K562 (cell line): ENCODE data around the gene ZFAND5. TPM values are rescaled to one million over a fixed set of nuclear protein-coding genes. Genes with fewer than 3 reads are reported as not detected.
A peak's percentile ranks its signal among the peaks of the same experiment; 100 is the strongest.

Source experiments
- FUS ChIP-seq: fragments of 200-400 bp; formaldehyde crosslinking; optimal IDR thresholded peaks from 2 replicates; pipeline ENCODE3; 2017; ENCODE audit warnings: low read depth, low read length
- MAFF ChIP-seq: IDR thresholded peaks from 2 replicates; pipeline ENCODE4 v1.6.1; 2012; ENCODE audit warnings: low read length, improper control_type of control experiment
- RFX5 ChIP-seq: IDR thresholded peaks from 2 replicates; pipeline ENCODE4 v1.6.1; 2011; ENCODE audit warnings: low read depth, mild to moderate bottlenecking, improper control_type of control experiment, low read length
- SUPT5H ChIP-seq: fragments of 450-650 bp; IDR thresholded peaks from 2 replicates; pipeline ENCODE4 v1.6.1; 2016
- ZC3H11A ChIP-seq: IDR thresholded peaks from 2 replicates; pipeline ENCODE4 v1.6.1; 2012; ENCODE audit warnings: low read depth, low read length, improper control_type of control experiment
- ZFX ChIP-seq: sonication (generic); formaldehyde crosslinking; IDR thresholded peaks from 2 replicates; pipeline ENCODE4 v1.8.0; 2022; ENCODE audit warnings: mild to moderate bottlenecking, missing genetic modification reagents, moderate library complexity
- ZNF699 ChIP-seq: fragments of 250-450 bp; sonication (Bioruptor Pico); IDR thresholded peaks from 2 replicates; pipeline ENCODE4 v1.8.0; 2021; ENCODE audit warnings: mild to moderate bottlenecking, moderate library complexity; ENCODE audit not compliant: insufficient replicate concordance
- polyA plus RNA-seq, 8 experiments: library from polyadenylated mRNA; depleted of rRNA in 4 of 8; stranded (reverse) in 5 of 8; unstranded in 3 of 8; fragments of >200 nt; fragmentation: Nextera tagmentation in 2 of 8; fragmentation: Illumina TruSeq in 1 of 8; extraction: Ambion mirVana in 2 of 8; extraction: Trizol in 1 of 8; gene quantifications; 2 replicates each; pipeline versions ENCODE4 v1.2.1 to v1.2.3, GENCODE V29; 2011 to 2014; ENCODE audit warnings: inconsistent platforms in 1 of 8, missing spikeins in 1 of 8
- total RNA-seq, 7 experiments: library from RNA; depleted of rRNA in 6 of 7; stranded (reverse); fragments of >200 nt in 6 of 7; fragmentation: Illumina TruSeq in 2 of 7; extraction: Trizol in 2 of 7; gene quantifications; 2 replicates each; pipeline versions ENCODE4 v1.2.1 to v1.2.3, GENCODE V29; 2011 to 2021; ENCODE audit warnings: low replicate concordance in 1 of 7
- TF ChIP-seq, protein P1 (sequence below), 2 experiments: fragments of 450-650 bp; IDR thresholded peaks; 2 replicates each; pipeline ENCODE4 v1.6.1; 2018; ENCODE audit warnings: mild to moderate bottlenecking in 2 of 2, low read depth in 1 of 2; ENCODE audit not compliant: partially characterized antibody in 2 of 2

Gene ZFAND5
- total and polyA plus RNA-seq, 9 of the 15 experiments (the other 6 are each of a cell fraction or from before 2014, with no cell fraction given) = 12.7 to 64.2 (median 34.5) TPM

DNA sequence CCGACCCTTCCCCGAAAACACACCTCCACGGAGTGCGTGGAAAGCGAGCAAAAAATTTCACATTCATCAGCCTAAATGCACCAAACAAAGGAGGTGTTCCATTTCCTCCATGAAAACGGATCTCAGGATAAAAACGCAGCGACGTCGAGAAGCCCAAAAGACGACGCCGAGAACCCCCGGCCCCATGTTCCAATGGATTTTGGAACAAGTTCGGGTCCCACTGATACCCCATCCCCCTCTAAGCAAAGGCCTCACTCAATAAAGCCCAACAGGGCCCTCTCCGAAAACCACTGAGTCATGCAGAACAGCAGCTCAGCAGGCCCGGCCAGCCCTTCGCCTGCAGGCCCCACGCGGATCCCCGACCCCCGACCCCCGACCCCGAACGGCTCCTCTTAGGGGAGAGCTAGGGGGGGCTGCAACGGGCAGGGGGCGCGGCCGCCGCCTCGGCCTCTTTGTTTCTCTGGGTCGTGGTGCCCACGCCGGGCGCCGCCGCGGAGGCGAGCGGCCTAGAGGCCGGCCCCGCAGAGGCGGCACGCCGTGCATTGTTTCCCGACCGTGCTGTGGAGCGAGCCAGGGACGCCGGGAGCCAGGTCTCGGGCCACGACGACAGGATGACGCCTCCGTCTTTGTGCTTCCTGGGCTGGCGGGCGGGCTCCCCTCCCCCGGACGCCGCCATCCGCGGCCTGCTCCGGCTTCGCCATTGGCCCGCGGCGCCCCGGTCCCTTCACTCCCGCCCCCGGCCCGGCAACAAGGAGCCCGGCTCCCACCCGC is 915 bp downstream of the ZFAND5 start (continued):
- TF ChIP-seq, protein P1, sequence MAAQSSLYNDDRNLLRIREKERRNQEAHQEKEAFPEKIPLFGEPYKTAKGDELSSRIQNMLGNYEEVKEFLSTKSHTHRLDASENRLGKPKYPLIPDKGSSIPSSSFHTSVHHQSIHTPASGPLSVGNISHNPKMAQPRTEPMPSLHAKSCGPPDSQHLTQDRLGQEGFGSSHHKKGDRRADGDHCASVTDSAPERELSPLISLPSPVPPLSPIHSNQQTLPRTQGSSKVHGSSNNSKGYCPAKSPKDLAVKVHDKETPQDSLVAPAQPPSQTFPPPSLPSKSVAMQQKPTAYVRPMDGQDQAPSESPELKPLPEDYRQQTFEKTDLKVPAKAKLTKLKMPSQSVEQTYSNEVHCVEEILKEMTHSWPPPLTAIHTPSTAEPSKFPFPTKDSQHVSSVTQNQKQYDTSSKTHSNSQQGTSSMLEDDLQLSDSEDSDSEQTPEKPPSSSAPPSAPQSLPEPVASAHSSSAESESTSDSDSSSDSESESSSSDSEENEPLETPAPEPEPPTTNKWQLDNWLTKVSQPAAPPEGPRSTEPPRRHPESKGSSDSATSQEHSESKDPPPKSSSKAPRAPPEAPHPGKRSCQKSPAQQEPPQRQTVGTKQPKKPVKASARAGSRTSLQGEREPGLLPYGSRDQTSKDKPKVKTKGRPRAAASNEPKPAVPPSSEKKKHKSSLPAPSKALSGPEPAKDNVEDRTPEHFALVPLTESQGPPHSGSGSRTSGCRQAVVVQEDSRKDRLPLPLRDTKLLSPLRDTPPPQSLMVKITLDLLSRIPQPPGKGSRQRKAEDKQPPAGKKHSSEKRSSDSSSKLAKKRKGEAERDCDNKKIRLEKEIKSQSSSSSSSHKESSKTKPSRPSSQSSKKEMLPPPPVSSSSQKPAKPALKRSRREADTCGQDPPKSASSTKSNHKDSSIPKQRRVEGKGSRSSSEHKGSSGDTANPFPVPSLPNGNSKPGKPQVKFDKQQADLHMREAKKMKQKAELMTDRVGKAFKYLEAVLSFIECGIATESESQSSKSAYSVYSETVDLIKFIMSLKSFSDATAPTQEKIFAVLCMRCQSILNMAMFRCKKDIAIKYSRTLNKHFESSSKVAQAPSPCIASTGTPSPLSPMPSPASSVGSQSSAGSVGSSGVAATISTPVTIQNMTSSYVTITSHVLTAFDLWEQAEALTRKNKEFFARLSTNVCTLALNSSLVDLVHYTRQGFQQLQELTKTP (IDR thresholded peaks at IDR 0.05; ENCODE audit: low read depth in 1 of 2, partially characterized antibody in 2 of 2) = no peak
- TF ChIP-seq ZNF699 (CRISPR knock-in tag) (no peak), ZFX (peak; percentile 51), ZC3H11A (no peak), MAFF (peak; percentile 23; the same call in 1 of the 2 replicates), FUS (peak; percentile 20), SUPT5H (no peak), RFX5 (no peak)
